ENCODE data around the gene KCTD19.
"Not testable (repeated sequence)": the region's sequence is repeated elsewhere in the genome, so short reads cannot be mapped to it uniquely, and the experiment has no call there.

Gene KCTD19

GRCh38 chr16:67361038-67361437 is 34.5 kb upstream of the KCTD19 start:
- Histone ChIP-seq H3K4me1 (peaks cover 8% of the 10 kb centered on the region), H3K36me3 (ENCODE audit: control insufficient read depth, insufficient read depth, low read length) (no peaks in the 10 kb centered on the region), H3K27me3 (ENCODE audit: control insufficient read depth, insufficient read depth, low read length) (no peaks in the 10 kb centered on the region), H3K79me2 (no peaks in the 10 kb centered on the region), H3K9ac (no peak overlapping the region), H2AFZ (no peak overlapping the region), H3K9me3 (ENCODE audit: control insufficient read depth, low read length) (no peaks in the 10 kb centered on the region), H3K4me3 (ENCODE audit: low read depth, low read length) (no peak overlapping the region), H3K4me2 (ENCODE audit: low read length) (no peak overlapping the region), H3K27ac (no peak overlapping the region)
- TF ChIP-seq, protein P1, sequence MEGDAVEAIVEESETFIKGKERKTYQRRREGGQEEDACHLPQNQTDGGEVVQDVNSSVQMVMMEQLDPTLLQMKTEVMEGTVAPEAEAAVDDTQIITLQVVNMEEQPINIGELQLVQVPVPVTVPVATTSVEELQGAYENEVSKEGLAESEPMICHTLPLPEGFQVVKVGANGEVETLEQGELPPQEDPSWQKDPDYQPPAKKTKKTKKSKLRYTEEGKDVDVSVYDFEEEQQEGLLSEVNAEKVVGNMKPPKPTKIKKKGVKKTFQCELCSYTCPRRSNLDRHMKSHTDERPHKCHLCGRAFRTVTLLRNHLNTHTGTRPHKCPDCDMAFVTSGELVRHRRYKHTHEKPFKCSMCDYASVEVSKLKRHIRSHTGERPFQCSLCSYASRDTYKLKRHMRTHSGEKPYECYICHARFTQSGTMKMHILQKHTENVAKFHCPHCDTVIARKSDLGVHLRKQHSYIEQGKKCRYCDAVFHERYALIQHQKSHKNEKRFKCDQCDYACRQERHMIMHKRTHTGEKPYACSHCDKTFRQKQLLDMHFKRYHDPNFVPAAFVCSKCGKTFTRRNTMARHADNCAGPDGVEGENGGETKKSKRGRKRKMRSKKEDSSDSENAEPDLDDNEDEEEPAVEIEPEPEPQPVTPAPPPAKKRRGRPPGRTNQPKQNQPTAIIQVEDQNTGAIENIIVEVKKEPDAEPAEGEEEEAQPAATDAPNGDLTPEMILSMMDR (IDR thresholded peaks at IDR 0.05) = no peak

DNA sequence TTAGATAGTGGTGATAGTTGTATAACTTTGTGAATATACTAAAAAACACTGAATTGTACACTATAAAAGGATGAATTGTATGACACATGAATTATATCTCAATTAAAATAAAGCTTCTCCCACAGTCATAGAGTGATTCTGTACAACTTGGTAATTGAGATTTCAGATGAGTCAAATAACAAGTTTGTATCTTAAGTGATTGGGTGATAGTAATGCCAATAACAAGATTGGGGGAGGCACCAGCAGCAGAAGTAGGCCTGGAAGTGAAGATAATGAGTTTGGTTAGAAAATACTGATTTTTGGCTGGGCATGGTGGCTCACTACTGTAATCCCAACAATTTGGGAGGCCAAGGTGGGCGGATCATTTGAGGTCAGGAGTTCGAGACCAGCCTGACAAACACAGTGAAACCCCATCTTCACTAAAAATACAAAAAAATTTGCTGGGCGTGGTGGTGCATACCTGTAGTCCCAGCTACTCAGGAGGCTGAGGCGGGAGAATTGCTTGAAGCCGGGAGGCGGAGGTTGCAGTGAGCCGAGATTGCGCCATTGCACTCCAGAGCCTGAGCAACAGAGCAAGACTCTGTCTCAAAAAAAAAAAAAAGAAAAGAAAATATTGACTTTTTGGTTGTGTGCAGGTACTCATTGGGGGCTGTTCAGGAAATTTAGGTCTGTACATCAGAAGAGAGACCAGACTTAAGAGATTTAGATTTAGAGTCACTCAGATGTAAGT is 33.2 kb upstream of the KCTD19 start:
- not testable (repeated sequence) for H3K79me2 ChIP-seq; H2AFZ ChIP-seq; H3K27ac ChIP-seq; H3K4me1 ChIP-seq; H3K9me3 ChIP-seq (ENCODE audit: control insufficient read depth, low read length); H3K4me3 ChIP-seq (ENCODE audit: low read depth, low read length); H3K36me3 ChIP-seq (ENCODE audit: control insufficient read depth, insufficient read depth, low read length); H3K27me3 ChIP-seq (ENCODE audit: control insufficient read depth, insufficient read depth, low read length); H3K9ac ChIP-seq; H3K4me2 ChIP-seq (ENCODE audit: low read length)

- H3K9me3 ChIP-seq (ENCODE audit: control insufficient read depth, low read length) = no peaks in the 10 kb centered on the region
- H3K27me3 ChIP-seq (ENCODE audit: control insufficient read depth, insufficient read depth, low read length) = no peaks in the 10 kb centered on the region
- TF ChIP-seq, protein P1 (IDR thresholded peaks at IDR 0.05) = no peak
- no peak overlapping the region for H3K4me3 ChIP-seq (ENCODE audit: low read depth, low read length)
- H3K4me2 ChIP-seq (ENCODE audit: low read length) = no peak overlapping the region
- no peak overlapping the region for H2AFZ ChIP-seq
- no peaks in the 10 kb centered on the region for H3K36me3 ChIP-seq (ENCODE audit: control insufficient read depth, insufficient read depth, low read length)
- no peak overlapping the region for H3K27ac ChIP-seq
- no peak overlapping the region for H3K9ac ChIP-seq
- H3K79me2 ChIP-seq = no peaks in the 10 kb centered on the region
- no peaks in the 10 kb centered on the region for H3K4me1 ChIP-seq
These were observed 31.0 kb upstream of the KCTD19 start for GRCh38 chr16:67357561-67357960.

DNA sequence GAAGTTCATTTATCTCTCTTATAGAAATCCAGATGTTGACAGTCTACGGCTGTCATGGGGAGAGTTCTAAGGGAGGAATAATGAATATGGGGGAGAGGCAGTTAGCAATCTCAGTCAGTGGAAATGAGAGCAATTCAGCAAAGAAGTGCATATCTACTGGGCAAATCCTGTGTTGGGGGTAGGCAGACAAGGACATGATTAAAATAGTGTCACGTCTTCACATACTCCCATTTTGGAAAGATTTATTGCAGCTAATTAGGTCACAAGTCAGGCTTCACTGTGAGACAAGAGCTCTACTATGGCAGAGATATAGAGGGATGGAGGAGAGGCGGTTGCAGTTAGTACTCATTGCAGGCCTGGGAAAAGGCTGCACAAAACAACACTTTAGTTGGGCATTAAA is 29.9 kb upstream of the KCTD19 start:
- no peaks in the 10 kb centered on the region for H3K36me3 ChIP-seq (ENCODE audit: control insufficient read depth, insufficient read depth, low read length)
- no peak overlapping the region for H3K9ac ChIP-seq
- no peaks in the 10 kb centered on the region for H3K79me2 ChIP-seq
- TF ChIP-seq, protein P1 (IDR thresholded peaks at IDR 0.05) = no peak
- H3K4me2 ChIP-seq (ENCODE audit: low read length) = no peak overlapping the region
- no peak overlapping the region for H3K27ac ChIP-seq
- no peaks in the 10 kb centered on the region for H3K4me1 ChIP-seq
- no peak overlapping the region for H3K4me3 ChIP-seq (ENCODE audit: low read depth, low read length)
- H3K27me3 ChIP-seq (ENCODE audit: control insufficient read depth, insufficient read depth, low read length) = no peaks in the 10 kb centered on the region
- no peak overlapping the region for H2AFZ ChIP-seq
- H3K9me3 ChIP-seq (ENCODE audit: control insufficient read depth, low read length) = no peaks in the 10 kb centered on the region

DNA sequence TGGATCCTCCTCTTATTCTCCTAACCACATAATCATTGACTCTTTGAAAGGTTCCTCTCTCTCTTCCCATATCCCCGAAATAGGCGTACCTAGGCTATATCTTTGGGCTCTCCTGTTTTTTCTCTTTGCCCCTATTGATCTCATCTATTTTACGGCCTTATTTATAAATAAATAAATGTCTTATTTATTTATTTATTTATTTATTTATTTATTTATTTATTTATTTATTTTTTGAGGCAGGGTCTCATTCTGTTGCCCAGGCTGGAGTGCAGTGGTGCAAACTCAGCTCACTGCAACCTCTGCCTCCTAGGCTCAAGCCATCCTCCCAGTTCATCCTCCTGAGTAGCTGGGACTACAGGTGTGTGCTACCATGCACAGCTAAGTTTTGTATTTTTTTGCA is 25.9 kb upstream of the KCTD19 start:
- H3K9me3 ChIP-seq (ENCODE audit: control insufficient read depth, low read length); H3K36me3 ChIP-seq (ENCODE audit: control insufficient read depth, insufficient read depth, low read length); H3K27me3 ChIP-seq (ENCODE audit: control insufficient read depth, insufficient read depth, low read length); H3K4me1 ChIP-seq; H3K27ac ChIP-seq; H3K79me2 ChIP-seq; H3K4me3 ChIP-seq (ENCODE audit: low read depth, low read length); H3K4me2 ChIP-seq (ENCODE audit: low read length); H3K9ac ChIP-seq; H2AFZ ChIP-seq: not testable (repeated sequence)

DNA sequence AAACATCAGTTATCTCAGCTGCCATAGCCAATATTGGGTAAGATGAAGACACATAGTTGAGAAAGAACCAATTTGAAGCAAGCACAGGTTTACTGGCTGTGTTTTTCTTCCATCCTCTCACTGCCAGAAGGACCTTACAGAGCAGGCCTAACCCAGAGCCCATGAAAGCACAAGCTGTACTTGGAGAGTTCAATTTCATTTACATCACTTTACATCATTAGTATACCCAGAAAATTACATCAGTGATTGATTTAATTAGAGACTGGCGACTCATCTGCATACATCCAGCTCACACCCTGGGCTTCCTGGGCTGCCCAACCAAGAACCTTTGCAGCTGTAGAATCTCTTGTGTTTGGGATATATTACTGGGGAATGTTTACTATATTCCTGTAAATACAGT is 23.8 kb upstream of the KCTD19 start:
- Histone ChIP-seq H3K36me3 (ENCODE audit: control insufficient read depth, insufficient read depth, low read length) (no peaks in the 10 kb centered on the region), H3K9me3 (ENCODE audit: control insufficient read depth, low read length) (no peaks in the 10 kb centered on the region), H3K79me2 (no peaks in the 10 kb centered on the region), H3K4me3 (ENCODE audit: low read depth, low read length) (no peak overlapping the region), H3K9ac (no peak overlapping the region), H3K27me3 (ENCODE audit: control insufficient read depth, insufficient read depth, low read length) (no peaks in the 10 kb centered on the region), H2AFZ (no peak overlapping the region), H3K27ac (no peak overlapping the region), H3K4me2 (ENCODE audit: low read length) (no peak overlapping the region), H3K4me1 (no peaks in the 10 kb centered on the region)
- TF ChIP-seq, protein P1 (IDR thresholded peaks at IDR 0.05) = no peak

Data from parathyroid adenoma (tissue), 2 donors.